ENCODE results near the gene TSC2. TPM values are rescaled to one million over a fixed set of nuclear protein-coding genes. Genes with fewer than 3 reads are reported as not detected.

Gene TSC2
- polyA plus RNA-seq (22.6 to 28.8 TPM (median 23.3 TPM) in 3 replicates), polyA minus RNA-seq (57.4 to 178 TPM (median 59.4 TPM) in 3 replicates)
- 92.2 TPM for polyA plus RNA-seq (2011; ENCODE audit: low read depth)
- polyA plus RNA-seq (2011; cell fraction: cytosol; rRNA removed) = 19.2 and 33.9 TPM in 2 replicates
- 84.1 and 102 TPM in 2 replicates for polyA plus RNA-seq (2011; cell fraction: nucleus; rRNA removed)
- polyA plus RNA-seq (2012; ENCODE audit: low replicate concordance) = 39.4 and 44.8 TPM in 2 replicates
- polyA minus RNA-seq (2011; cell fraction: cytosol; rRNA and poly(A)+ RNA removed) = 62.2 TPM
- polyA minus RNA-seq (2011; cell fraction: nucleus; rRNA and poly(A)+ RNA removed) = 68.1 and 70.6 TPM in 2 replicates

GRCh38 chr16:2047330-2048115, at the start of gene TSC2, which contains the start of gene NTHL1:
TSC2 (plus strand) TSS chr16:2047985; CDS start chr16:2048616, 631 bp downstream.
NTHL1 (minus strand) TSS chr16:2047834; CDS start chr16:2047823, 11 bp downstream.
- peak within 1 kb of the TSS; percentile 77 to 89 (median 84) for H3K4me3 ChIP-seq (ENCODE audit: control insufficient read depth in 2 of 3, extremely low read depth in 1 of 3, insufficient read depth in 2 of 3, low read depth in 1 of 3, low read length in 3 of 3)
- peak within 1 kb of the TSS; percentile 8 for H3K27ac ChIP-seq (ENCODE audit: control insufficient read depth, insufficient read depth, low read length)
- peaks cover 12% of the 10 kb centered on the region for H3K4me1 ChIP-seq (ENCODE audit: control insufficient read depth, extremely low read depth, insufficient read depth, low read length)
- peak within 1 kb of the TSS; percentile 78 for H2AFZ ChIP-seq (ENCODE audit: control insufficient read depth, low read length)
- peak; percentile 77 for DNase-seq (ENCODE audit: low read depth, low spot score)
- H4K20me1 ChIP-seq (ENCODE audit: control insufficient read depth, extremely low read depth, insufficient read depth, low read length) = no peaks in the 10 kb centered on the region
- H3K36me3 ChIP-seq (ENCODE audit: control insufficient read depth in 2 of 2, extremely low read depth in 1 of 2, insufficient read depth in 2 of 2, low read length in 2 of 2) = peaks cover 4 to 6% of the 10 kb centered on the region in 2 experiments
- H3K27me3 ChIP-seq (ENCODE audit: control insufficient read depth, extremely low read depth, insufficient read depth, low read length) = no peaks in the 10 kb centered on the region
- peak within 1 kb of the TSS; percentile 82 for H3K9ac ChIP-seq (ENCODE audit: control insufficient read depth, extremely low read depth, insufficient read depth, low read length)
- H3K4me2 ChIP-seq (ENCODE audit: control insufficient read depth, extremely low read depth, insufficient read depth, low read depth, low read length) = peak within 1 kb of the TSS; percentile 98
- peaks cover 12% of the 10 kb centered on the region for H3K79me2 ChIP-seq (ENCODE audit: control insufficient read depth, insufficient read depth, low read length)
- no peaks in the 10 kb centered on the region for H3K9me3 ChIP-seq (ENCODE audit: control insufficient read depth, low read depth, low read length)
- dilution Hi-C loops (cut with MboI; ENCODE audit: extremely low pct_ligation_motif_present, low sequenced_read_pairs) = no loop called here
- peak in 2 of 3 experiments; percentile 9 to 61 for TF ChIP-seq CTCF (optimal IDR thresholded peaks at IDR 0.05 in 1 of 3, IDR thresholded peaks at IDR 0.05 in 1 of 3, conservative IDR thresholded peaks at IDR 0.05 in 1 of 3; ENCODE audit: extremely low read depth in 1 of 3, insufficient read depth in 2 of 3, low read length in 3 of 3)
- no peak for TF ChIP-seq EZH2 (IDR thresholded peaks at IDR 0.05; ENCODE audit: low read length)
- peak; percentile 74 for FAIRE-seq
- no peaks in the 10 kb centered on the region for H3K9me1 ChIP-seq (ENCODE audit: control insufficient read depth, extremely low read depth, insufficient read depth, low read length)

- TF ChIP-seq CTCF (optimal IDR thresholded peaks at IDR 0.05 in 1 of 3, IDR thresholded peaks at IDR 0.05 in 1 of 3, conservative IDR thresholded peaks at IDR 0.05 in 1 of 3; ENCODE audit: extremely low read depth in 1 of 3, insufficient read depth in 2 of 3, low read length in 3 of 3) = no peak
- no peak overlapping the region for H3K4me2 ChIP-seq (ENCODE audit: control insufficient read depth, extremely low read depth, insufficient read depth, low read depth, low read length)
- peaks cover 19% of the 10 kb centered on the region for H3K79me2 ChIP-seq (ENCODE audit: control insufficient read depth, insufficient read depth, low read length)
- H3K27ac ChIP-seq (ENCODE audit: control insufficient read depth, insufficient read depth, low read length) = no peak overlapping the region
- dilution Hi-C loops (cut with MboI; ENCODE audit: extremely low pct_ligation_motif_present, low sequenced_read_pairs) = no loop called here
- H2AFZ ChIP-seq (ENCODE audit: control insufficient read depth, low read length) = no peak overlapping the region
- H3K9ac ChIP-seq (ENCODE audit: control insufficient read depth, extremely low read depth, insufficient read depth, low read length) = no peak overlapping the region
- H3K36me3 ChIP-seq (ENCODE audit: control insufficient read depth in 2 of 2, extremely low read depth in 1 of 2, insufficient read depth in 2 of 2, low read length in 2 of 2) = peaks cover 42 to 47% of the 10 kb centered on the region in 2 experiments
- no peaks in the 10 kb centered on the region for H3K27me3 ChIP-seq (ENCODE audit: control insufficient read depth, extremely low read depth, insufficient read depth, low read length)
- H3K4me3 ChIP-seq (ENCODE audit: control insufficient read depth in 2 of 3, extremely low read depth in 1 of 3, insufficient read depth in 2 of 3, low read depth in 1 of 3, low read length in 3 of 3) = no peak overlapping the region
- H3K9me3 ChIP-seq (ENCODE audit: control insufficient read depth, low read depth, low read length) = no peaks in the 10 kb centered on the region
- H3K4me1 ChIP-seq (ENCODE audit: control insufficient read depth, extremely low read depth, insufficient read depth, low read length) = peaks cover 4% of the 10 kb centered on the region
- DNase-seq (ENCODE audit: low read depth, low spot score) (no peak), FAIRE-seq (no peak)
- H3K9me1 ChIP-seq (ENCODE audit: control insufficient read depth, extremely low read depth, insufficient read depth, low read length) = no peaks in the 10 kb centered on the region
- H4K20me1 ChIP-seq (ENCODE audit: control insufficient read depth, extremely low read depth, insufficient read depth, low read length) = peaks cover 17% of the 10 kb centered on the region
Observed at GRCh38 chr16:1998360-1998835, 49.4 kb upstream of the TSC2 start.

Measured in keratinocyte (primary cell).